SW480 (cell line): ENCODE data around the gene KRTAP5-3.
A peak's percentile ranks its signal among the peaks of the same experiment; 100 is the strongest.

Experiments used
- DNase-seq: peaks from one replicate; pipeline ENCODE4 v3.0.0-alpha.2; 2016; ENCODE audit warnings: low spot score

Gene KRTAP5-3

GRCh38 chr11:1642288-1643145, 34.3 kb upstream of the KRTAP5-3 start:
- no peak for DNase-seq

DNA sequence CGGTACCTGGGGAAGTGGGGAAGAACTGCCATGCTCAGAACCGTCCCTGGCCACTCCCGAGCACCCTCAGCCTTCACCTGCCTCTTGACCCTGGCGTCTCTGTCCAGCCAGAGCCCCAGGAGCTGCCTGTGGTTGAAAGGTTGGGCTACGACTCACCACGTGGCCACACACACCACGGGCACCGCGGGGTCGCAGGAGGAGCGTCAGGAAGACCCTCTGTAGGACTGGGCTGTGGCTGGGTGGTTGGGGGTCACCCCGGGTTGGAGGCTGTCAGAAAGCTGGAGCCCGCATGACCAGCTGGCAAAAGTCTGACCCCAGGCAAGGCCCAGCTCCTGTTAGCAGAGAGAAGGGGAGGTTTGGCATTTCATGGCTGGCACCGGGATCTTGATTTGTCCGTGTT, 32.8 kb upstream of the KRTAP5-3 start:
- no peak for DNase-seq

- DNase-seq, result peak; percentile 26
Measured at GRCh38 chr11:1640076-1640946, 32.0 kb upstream of the KRTAP5-3 start.

DNA sequence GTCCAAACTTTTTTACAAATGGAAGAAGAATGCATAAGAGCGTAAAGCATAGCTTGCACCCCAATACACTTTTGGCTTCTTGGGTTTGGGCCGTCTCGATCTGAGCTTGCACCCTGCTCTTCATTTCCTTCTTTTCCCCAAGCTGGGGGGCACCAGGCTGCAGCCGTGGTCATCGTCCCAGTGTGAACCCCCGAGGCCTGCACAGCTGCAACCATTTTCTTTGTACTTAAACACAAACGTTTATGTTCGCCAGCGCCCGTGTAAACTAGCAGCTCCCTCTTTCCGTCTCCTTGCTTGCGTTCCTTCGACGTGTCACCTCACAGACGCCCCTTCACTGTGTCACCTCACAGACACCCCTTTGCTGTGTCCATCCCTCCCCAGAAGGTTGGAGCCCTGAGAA, 31.4 kb upstream of the KRTAP5-3 start:
- DNase-seq, result no peak

DNA sequence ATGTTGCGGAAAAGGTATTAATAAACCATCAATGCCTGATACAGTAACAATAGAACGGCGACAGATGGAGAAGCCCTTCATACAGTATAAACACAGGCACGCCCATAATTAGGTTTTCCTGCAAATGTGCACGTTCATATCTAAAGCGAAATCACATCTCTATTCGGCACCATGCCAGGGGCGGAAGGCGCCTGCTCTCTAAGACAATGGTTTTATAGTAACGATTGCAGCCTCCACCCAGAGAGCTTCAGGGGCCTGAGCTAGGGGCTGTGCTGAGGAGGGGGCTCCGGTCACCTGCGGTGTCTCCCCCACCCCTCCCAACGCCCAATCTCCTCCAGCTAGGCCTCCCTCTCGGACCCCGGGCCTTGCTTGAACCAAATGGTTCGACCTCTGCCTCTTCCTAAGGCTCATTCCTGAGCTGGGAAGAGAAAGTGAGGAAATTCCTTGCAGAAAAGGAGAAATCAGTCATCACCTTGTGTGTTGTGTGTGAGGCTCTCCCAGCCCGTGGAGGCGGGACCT, 30.9 kb upstream of the KRTAP5-3 start:
- no peak for DNase-seq

DNA sequence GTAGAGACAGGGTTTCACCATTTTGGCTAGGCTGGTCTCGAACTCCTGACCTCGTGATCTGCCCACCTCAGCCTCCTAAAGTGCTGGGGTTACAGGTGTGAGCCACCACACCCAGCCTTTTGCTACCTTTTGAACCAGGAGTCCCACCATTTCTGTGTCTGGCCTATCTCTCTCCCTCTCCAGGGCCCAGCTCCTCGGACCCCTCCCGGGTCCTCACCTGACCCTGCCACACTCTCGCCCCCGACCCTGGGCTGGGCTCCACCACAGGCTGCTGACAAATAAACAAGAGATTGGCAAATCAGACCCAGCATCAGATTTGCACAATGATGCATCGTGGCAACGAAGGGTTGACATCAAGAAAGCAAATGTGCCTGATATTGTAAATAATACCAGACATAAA, 30.1 kb upstream of the KRTAP5-3 start:
- DNase-seq, result no peak

- DNase-seq, result no peak
Measured at GRCh38 chr11:1637628-1638027, 29.4 kb upstream of the KRTAP5-3 start.

DNA sequence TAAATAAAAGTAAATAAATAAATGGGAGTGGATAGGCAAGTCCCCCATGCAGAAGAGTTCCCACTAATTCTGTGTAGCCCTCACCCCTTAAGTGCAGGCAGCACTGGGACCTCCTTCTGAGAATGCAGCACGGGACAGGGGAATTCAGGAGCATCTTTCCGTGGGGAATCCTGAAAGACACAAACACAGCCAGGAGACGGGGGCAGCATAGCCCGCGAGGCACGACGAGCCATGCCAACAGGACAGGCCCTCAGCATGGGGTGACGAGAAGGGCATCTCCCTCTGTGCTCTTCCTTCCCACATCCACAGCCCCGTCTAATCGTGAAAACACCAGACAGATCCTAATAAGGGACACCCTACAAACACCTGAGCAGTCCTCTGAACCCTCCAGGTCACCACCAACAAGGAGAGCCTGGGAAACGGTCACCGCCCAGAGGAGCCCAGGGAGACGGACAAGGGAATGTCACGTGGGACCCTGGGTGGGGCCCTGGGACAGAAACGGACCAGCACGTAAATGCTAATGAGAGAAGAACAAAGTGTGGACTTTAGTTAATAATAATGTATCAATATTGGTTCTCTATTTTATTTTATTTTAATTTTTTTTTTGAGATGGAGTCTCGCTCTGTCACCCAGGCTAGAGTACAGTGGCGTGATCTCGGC, 28.2 kb upstream of the KRTAP5-3 start:
- no peak for DNase-seq

DNA sequence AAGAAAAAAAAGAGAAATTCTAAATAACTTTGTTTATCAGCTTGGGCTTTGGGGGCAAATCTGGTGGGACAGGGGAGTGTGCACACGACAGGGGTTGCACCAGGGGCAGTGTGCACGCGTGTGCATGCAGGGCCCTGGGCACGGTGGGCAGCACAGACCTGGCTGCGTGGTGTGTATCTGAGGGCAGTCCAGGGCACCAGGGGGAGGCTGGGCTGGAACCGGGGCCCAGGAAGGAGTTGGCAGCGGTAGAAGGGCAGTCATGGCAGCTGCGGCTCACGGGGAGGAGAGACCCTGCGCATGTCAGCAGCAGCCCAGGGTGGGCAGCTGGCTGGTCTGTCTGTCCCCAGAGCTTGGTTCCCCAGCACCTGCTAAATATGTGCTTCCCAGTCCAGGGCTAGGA, 25.6 kb upstream of the KRTAP5-3 start:
- no peak for DNase-seq

GRCh38 chr11:1632053-1632714, 23.9 kb upstream of the KRTAP5-3 start:
- no peak for DNase-seq

DNA sequence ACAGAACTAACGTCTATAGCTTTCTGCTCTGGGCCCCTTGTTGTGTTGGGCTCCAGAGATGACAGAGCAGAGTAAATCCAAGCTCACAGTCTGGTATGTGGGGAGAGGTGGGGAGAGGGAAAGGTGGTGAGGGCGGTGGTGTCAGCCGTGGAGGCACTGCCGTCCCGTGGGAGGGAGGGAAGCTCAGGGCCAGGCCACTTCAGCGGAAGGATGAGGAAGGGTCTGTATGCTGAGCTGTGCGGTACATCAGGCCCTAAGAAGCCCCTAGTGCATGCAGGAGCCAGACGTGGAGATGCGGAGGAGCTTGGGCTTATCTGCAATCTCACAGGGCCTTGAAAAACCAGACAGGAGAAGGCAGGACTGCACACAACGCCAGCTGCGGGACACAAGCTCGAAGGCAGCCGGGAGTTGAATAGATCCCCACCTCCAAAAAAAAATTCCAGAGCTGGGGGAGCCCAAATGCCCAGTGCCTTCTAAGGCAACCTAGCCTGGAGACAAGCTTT, 22.9 kb upstream of the KRTAP5-3 start:
- DNase-seq, result no peak

DNA sequence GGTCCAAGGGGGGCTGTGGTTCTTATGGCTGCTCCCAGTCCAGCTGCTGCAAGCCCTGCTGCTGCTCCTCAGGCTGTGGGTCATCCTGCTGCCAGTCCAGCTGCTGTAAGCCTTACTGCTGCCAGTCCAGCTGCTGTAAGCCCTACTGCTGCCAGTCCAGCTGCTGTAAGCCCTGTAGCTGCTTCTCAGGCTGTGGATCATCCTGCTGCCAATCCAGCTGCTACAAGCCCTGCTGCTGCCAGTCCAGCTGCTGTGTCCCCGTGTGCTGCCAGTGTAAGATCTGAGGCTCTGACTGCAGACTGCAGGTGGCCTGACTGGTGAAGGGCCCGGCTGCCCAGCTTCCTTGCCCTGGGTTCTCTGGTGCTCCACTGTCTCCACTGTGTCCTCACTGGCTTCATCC, 22.0 kb upstream of the KRTAP5-3 start:
- no peak for DNase-seq

GRCh38 chr11:1629326-1630185, 21.3 kb upstream of the KRTAP5-3 start, which contains the start of gene KRTAP5-5:
Gene KRTAP5-5, plus strand, starts transcription at chr11:1629775. Its CDS starts 66 bp downstream, at chr11:1629841.
- DNase-seq, result no peak

DNA sequence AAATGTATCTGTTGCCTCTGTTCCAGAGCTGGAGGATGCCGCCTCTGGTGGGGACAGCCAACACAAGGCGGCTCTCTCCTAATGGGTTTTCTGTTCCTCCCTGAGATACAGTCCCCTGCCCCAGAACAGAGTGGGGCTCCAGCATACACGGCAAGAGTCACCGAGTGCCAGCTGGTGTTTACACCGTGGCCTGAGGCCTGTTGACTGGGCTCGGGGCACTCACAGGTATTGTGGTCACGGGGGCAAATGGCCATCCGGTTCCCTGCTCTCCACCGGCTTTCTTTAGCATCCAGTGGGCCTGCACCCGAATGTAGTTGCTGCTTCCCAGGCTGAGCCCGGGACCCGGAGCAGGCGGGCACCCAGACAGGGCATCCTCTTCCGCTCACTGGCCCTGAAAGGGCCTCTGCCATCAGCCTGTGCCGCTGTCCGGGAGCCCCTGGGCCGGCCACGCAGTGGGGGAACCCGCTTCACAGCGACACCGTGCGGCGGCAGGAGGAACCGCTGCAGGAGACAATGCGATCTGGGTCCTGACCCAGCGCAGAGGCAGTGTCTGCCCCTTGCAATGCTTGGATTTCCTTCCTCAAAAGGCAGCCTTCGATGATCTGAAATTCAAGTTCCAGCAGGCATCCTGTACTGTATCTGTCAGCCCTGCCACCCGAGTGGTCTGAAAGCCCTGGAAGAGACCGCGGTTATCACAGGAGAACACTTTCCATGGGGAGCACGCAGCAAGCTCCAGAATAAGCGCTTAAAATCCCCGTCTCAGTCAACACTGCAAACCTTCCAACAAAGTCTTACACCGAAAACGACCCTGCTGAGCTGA, 20.5 kb upstream of the KRTAP5-3 start:
- peak; percentile 27 for DNase-seq

DNA sequence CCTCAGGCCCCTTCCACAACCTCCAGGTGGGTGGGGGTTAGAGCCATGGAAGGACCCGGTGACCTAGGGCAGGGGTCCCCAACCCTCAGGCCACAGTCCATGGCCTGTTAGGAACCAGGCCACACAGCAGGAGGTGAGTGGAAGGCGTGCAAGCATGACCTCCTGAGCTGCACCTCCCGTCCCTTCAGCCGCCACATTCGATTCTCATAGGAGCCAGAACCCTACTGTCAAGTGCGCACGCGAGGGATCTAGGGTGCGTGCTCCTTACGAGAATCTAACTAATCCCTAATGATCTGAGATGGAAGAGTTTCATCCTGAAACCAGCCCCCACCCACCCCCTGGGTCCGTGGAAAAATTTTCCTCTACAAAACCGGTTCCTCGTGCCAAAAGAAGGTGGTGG, 17.3 kb upstream of the KRTAP5-3 start:
- DNase-seq, result no peak

GRCh38 chr11:1624621-1625020, 16.4 kb upstream of the KRTAP5-3 start:
- DNase-seq, result no peak

GRCh38 chr11:1623716-1624115, 15.5 kb upstream of the KRTAP5-3 start:
- DNase-seq, result no peak

- DNase-seq, result no peak
Measured at GRCh38 chr11:1622086-1622485, 13.8 kb upstream of the KRTAP5-3 start, which contains the start of gene KRTAP5-4. Gene KRTAP5-4, minus strand, starts transcription at chr11:1622138. Its CDS starts 45 bp downstream, at chr11:1622093.

GRCh38 chr11:1619449-1619848, 11.2 kb upstream of the KRTAP5-3 start:
- DNase-seq, result peak; percentile 65
